Psoas muscle (tissue), 8 donors: ENCODE data around the gene RAB12. TPM values are rescaled to one million over a fixed set of nuclear protein-coding genes. Genes with fewer than 3 reads are reported as not detected.

Experiments used
- ATAC-seq, 4 donors: fragments of 200-7000 bp; cut with Tn5 transposase; one replicate each; pipeline ENCODE4 v1.9.1; 2020; ENCODE audit warnings: moderate library complexity in 3 of 4, mild to moderate bottlenecking in 2 of 4
- DNase-seq, 2 donors: peaks; one replicate each; pipeline ENCODE4 v3.0.0-alpha.2; 2020
- H3K27ac ChIP-seq: fragments of 200-600 bp; one replicate; pipeline ENCODE4 v1.8.0; 2022
- H3K27me3 ChIP-seq, 3 donors: fragments of 200-600 bp in 1 of 3; one replicate each; pipeline versions ENCODE4 v1.6.1 to v1.8.0; 2013 to 2022; ENCODE audit warnings: low read length in 2 of 3, mild to moderate bottlenecking in 2 of 3, moderate library complexity in 1 of 3; ENCODE audit not compliant: insufficient read depth in 3 of 3
- H3K36me3 ChIP-seq, 2 donors: fragments of 200-600 bp in 1 of 2; one replicate each; pipeline versions ENCODE4 v1.6.1 to v1.8.0; 2013 to 2022; ENCODE audit warnings: low read depth in 1 of 2, mild to moderate bottlenecking in 1 of 2, moderate library complexity in 1 of 2; ENCODE audit not compliant: insufficient read depth in 1 of 2
- H3K4me1 ChIP-seq: fragments of 200-600 bp; one replicate; pipeline ENCODE4 v1.8.0; 2022
- H3K4me3 ChIP-seq: fragments of 200-600 bp; one replicate; pipeline ENCODE4 v1.8.0; 2022; ENCODE audit warnings: mild to moderate bottlenecking
- H3K9me3 ChIP-seq: fragments of 200-600 bp; one replicate; pipeline ENCODE4 v1.8.0; 2022
- whole genome bisulfite sequencing, 3 donors: extraction: QIAGEN DNeasy Blood & Tissue Kit; methylation state at CpG; one replicate each; pipeline versions ENCODE4 v1.1.6 to v1.1.7; 2013; 5-methylcytosine and 5-hydroxymethylcytosine counted together
- intact Hi-C, 2 donors: fragments of 100-400 bp; cut with DNase I; formaldehyde crosslinking; loops; one replicate each; pipeline versions ENCODE4 v1.11.0 to v1.14.2; 2022
- polyA plus RNA-seq, 3 donors: library from polyadenylated mRNA; stranded (reverse); fragments of 200-250 nt; gene quantifications; one replicate each; pipeline ENCODE4 v1.2.3, GENCODE V29; 2013
- total RNA-seq, 4 donors: library from RNA; stranded (reverse); fragmentation: NEBNext Ultra II Directional in 2 of 4; extraction: Animal tissue kit (Norgen Biotek cat#: 25700) in 2 of 4; gene quantifications; one replicate each; pipeline versions ENCODE4 v1.2.1 to v1.2.4, GENCODE V29; 2021 to 2023
- TF ChIP-seq, protein P1 (sequence below): fragments of 200-600 bp; IDR thresholded peaks from one replicate; pipeline ENCODE4 v1.8.0; 2022; ENCODE audit warnings: antibody characterized with exemption
- donor health status: healthy with polysubstance abuse.
- donor health status: DM: no; HTN: no; CAD: no; lungs with moderate emphysema.
- donor health status: Bipolar disorder and iron deficiency.
- donor health status: healthy.
- donor health status: DM: yes; HTN: yes; CAD: no.
- donor health status: DM: no; HTN: no; CAD: no.
- donor health status: DM: no; HTN: no; CAD: no.
- donor health status: DM: yes; HTN: yes; CAD: no.

Gene RAB12
- total and polyA plus RNA-seq, 7 donors: 49.0 to 239 (median 111) TPM

DNA sequence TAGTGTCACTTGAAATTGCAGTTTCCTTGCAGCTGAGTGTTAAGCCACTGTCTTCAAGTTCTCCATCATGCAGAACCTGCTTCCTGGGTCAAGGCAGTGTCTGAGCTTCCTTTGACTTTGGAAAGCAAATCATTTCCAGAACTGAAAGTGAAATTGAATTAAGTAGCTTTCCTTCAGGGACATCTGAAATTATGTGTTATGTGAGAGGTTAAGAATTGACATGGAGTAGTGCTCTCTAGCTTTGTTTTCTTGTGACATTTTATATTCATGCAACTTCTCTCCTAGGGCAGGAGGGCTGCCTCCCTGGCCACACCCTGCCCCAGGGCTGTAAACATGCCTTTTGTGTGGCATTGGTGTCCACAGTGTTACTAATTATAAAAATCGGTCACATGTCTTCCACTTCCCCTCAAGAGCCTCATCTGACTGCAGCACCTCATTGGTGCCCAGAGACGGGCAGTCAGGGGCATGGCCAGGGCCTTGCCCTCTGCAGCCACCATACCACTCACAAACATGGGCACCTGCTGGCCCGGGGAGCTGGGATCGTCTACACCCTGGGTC, 14.4 kb downstream of the RAB12 start:
- no peaks in the 10 kb centered on the region for H3K27me3 ChIP-seq
- peak; percentile 69 to 92 (median 84) for ATAC-seq
- peaks cover 79% of the 10 kb centered on the region for H3K4me1 ChIP-seq
- peak in 1 of 2 donors; percentile 62 for DNase-seq
- no peaks in the 10 kb centered on the region for H3K9me3 ChIP-seq
- peak overlapping the region; percentile 85 for H3K27ac ChIP-seq
- peak overlapping the region; percentile 46 for H3K4me3 ChIP-seq
- 13 to 27% (median 21%) methylated on average over 4 of the region's 4 CpGs for WGBS, 3 donors
- TF ChIP-seq, protein P1, sequence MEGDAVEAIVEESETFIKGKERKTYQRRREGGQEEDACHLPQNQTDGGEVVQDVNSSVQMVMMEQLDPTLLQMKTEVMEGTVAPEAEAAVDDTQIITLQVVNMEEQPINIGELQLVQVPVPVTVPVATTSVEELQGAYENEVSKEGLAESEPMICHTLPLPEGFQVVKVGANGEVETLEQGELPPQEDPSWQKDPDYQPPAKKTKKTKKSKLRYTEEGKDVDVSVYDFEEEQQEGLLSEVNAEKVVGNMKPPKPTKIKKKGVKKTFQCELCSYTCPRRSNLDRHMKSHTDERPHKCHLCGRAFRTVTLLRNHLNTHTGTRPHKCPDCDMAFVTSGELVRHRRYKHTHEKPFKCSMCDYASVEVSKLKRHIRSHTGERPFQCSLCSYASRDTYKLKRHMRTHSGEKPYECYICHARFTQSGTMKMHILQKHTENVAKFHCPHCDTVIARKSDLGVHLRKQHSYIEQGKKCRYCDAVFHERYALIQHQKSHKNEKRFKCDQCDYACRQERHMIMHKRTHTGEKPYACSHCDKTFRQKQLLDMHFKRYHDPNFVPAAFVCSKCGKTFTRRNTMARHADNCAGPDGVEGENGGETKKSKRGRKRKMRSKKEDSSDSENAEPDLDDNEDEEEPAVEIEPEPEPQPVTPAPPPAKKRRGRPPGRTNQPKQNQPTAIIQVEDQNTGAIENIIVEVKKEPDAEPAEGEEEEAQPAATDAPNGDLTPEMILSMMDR: no peak
- H3K36me3 ChIP-seq: no peaks in the 10 kb centered on the region
- intact Hi-C loops: no loop called here

DNA sequence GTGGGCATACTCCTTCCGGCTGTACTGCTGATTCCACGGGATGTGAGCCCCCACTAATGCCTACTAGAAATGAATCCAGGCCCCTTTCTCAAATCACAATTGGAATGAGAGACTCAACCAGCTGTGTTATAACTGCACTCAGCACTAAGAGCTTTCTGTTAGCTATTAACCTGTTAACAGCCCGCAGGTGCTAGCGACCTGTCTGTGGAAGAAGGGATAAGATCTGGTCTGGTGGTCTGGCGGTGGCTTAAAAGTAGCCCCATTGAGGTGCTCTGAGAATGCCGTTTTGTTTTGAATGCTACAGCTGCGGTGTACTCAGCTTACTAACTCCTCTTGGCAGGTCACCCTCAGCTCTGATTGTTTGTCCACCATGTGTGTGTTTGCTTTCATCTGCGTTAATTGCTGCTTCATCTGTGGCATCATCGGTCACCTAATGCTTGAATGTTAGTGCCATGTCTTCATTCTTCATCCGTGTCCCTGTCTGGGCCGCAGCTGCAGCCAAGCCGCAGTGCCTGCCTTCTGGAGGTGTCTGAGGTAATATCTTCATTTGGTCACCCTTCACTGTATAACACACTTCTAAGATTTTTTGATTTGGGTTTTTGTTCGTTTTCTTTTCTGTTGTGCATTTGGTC, 16.3 kb downstream of the RAB12 start:
- H3K4me3 ChIP-seq: peak overlapping the region; percentile 46
- intact Hi-C loops: no loop called here
- no peaks in the 10 kb centered on the region for H3K36me3 ChIP-seq
- peaks cover 87% of the 10 kb centered on the region for H3K4me1 ChIP-seq
- H3K9me3 ChIP-seq: no peaks in the 10 kb centered on the region
- H3K27me3 ChIP-seq: no peaks in the 10 kb centered on the region
- DNase-seq (no peak), ATAC-seq (peak; percentile 60 to 76 (median 70))
- TF ChIP-seq, protein P1: no peak
- WGBS, 3 donors: 36 to 52% (median 38%) methylated on average over 13 of the region's 13 CpGs
- H3K27ac ChIP-seq: peak overlapping the region; percentile 85

DNA sequence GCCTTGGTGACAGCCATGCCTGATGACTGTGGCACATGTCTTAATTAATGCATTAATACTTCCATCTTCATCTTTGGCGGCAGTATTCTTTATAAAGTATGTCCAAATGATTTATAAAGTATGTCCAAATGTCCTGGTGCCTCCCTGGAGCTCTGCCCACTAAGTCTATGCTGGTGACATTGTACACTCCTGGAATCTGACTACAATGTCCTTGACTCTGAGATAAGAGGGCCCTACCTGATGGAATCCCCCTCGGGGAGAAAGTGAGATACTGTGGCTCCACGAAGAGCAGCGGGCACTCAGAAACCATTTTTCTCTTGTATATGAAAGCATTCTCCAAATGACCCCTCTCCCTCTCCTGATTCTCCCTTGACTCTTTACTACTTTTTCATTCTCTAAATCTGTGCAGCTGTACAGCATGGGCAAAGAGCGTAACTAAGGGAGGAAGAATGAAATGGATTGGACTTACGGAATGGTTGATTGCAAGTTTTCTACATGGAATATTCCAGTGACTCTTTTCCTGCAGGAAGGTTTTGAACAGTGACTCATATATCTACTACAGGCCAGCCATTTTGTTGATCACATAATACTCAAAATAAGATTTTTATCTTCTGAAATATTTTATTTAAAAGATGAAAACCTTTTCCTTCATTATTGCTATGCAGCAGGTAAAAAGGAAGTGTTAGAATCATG, 17.3 kb downstream of the RAB12 start:
- Histone ChIP-seq H3K4me3 (peak overlapping the region; percentile 46), H3K9me3 (no peaks in the 10 kb centered on the region), H3K36me3 (no peaks in the 10 kb centered on the region), H3K27me3 (no peaks in the 10 kb centered on the region), H3K4me1 (peaks cover 87% of the 10 kb centered on the region), H3K27ac (peak overlapping the region; percentile 85)
- DNase-seq: no peak
- peak in 2 of 4 donors; percentile 22 to 47 for ATAC-seq
- intact Hi-C loops: no loop called here
- WGBS, 3 donors: 50 to 76% (median 56%) methylated on average over 6 of the region's 6 CpGs
- TF ChIP-seq, protein P1: no peak

DNA sequence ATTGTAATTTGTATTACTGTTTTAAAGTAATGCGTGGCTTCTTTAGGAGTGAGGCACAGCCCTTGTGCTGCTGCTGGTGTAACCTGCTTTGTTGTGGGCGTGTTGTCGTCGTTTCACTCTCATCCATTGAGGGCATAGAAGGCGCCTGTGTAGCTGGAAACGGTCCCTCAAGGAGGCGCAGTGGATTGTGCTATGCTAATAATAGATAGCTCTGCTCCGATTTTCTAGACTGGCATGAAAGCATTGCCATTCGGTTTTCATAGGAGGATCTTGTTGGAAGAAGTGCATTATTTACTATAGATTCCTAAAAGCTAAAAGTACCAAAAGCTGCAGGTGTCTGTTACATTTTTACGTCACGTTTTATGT, 17.9 kb downstream of the RAB12 start:
- no peaks in the 10 kb centered on the region for H3K36me3 ChIP-seq
- WGBS, 3 donors: 41 to 62% (median 46%) methylated on average over 11 of the region's 11 CpGs

More for the DNA sequence above, 17.9 kb downstream of the RAB12 start:
- H3K4me1 ChIP-seq: peaks cover 87% of the 10 kb centered on the region
- intact Hi-C loops: no loop called here
- TF ChIP-seq, protein P1: peak; percentile 14
- H3K9me3 ChIP-seq: no peaks in the 10 kb centered on the region
- peak overlapping the region; percentile 85 for H3K27ac ChIP-seq
- H3K27me3 ChIP-seq: no peaks in the 10 kb centered on the region
- DNase-seq: no peak
- H3K4me3 ChIP-seq: peak overlapping the region; percentile 46
- peak; percentile 47 to 75 (median 66) for ATAC-seq
